Breast epithelium (tissue), 3 donors: Measurements from ENCODE around the gene PC.

Source experiments
- CTCF ChIP-seq, 3 donors: fragments of 450-650 bp; IDR thresholded peaks; one replicate each; pipeline ENCODE4 v1.5.1; 2016 to 2017; ENCODE audit warnings: antibody characterized with exemption in 3 of 3, mild to moderate bottlenecking in 3 of 3, moderate library complexity in 3 of 3
- POLR2AphosphoS5 ChIP-seq, 3 donors: sonication (generic); formaldehyde crosslinking; IDR thresholded peaks; one replicate each; pipeline ENCODE4 v1.6.1; 2017; ENCODE audit warnings: antibody characterized with exemption in 3 of 3

DNA sequence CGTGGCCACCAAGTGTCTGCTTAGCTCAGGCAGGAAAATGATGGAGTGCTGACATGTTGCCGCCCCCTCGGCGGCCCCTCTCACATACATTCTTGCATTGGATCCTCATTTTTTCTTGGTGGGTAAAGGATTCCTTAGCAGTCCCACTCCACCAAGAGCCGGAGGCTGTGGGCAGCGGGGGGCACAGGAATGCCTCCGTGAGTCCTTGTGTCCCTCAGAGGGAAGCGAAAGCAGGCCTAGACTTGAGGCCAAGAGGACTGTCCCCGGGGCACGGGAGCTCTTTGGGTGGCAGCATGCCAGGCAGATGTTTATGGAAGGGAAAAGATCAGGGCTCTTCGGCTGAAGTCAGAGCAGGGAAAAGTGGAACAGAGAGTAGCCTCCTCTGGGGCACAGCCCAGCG lies 79.7 kb downstream of the PC start:
- no peak for TF ChIP-seq CTCF (IDR thresholded peaks at IDR 0.05)
- no peak for TF ChIP-seq POLR2AphosphoS5 (IDR thresholded peaks at IDR 0.05)
